Stimulated activated CD4-positive, alpha-beta T cell treated with anti-CD3 and anti-CD28 coated beads, TNF-alpha, amount 100 ng/mL, for 48 hours (primary cell): ENCODE results near the gene TTLL5.

Experiments
- DNase-seq, 3 donors: peaks; one replicate each; pipeline ENCODE4 v3.0.0-alpha.2; 2020; ENCODE audit warnings: low read depth in 3 of 3

Gene TTLL5

GRCh38 chr14:75968456-75968855, 307.4 kb downstream of the TTLL5 start:
- no peak for DNase-seq

GRCh38 chr14:75969126-75969525, 308.1 kb downstream of the TTLL5 start:
- no peak for DNase-seq

- no peak for DNase-seq
These were observed 308.8 kb downstream of the TTLL5 start for GRCh38 chr14:75969891-75970290.

- DNase-seq = no peak
These were observed 309.9 kb downstream of the TTLL5 start for GRCh38 chr14:75970989-75971388.

GRCh38 chr14:75971509-75971908, 310.5 kb downstream of the TTLL5 start:
- DNase-seq = no peak

GRCh38 chr14:75972801-75973421, 311.9 kb downstream of the TTLL5 start:
- no peak for DNase-seq

GRCh38 chr14:75976826-75977581, 316.0 kb downstream of the TTLL5 start:
- DNase-seq = no peak

- DNase-seq = no peak
These were observed 316.5 kb downstream of the TTLL5 start for GRCh38 chr14:75977582-75977943.

GRCh38 chr14:75978249-75978731, 317.2 kb downstream of the TTLL5 start:
- DNase-seq = no peak

- no peak for DNase-seq
These were observed 318.1 kb downstream of the TTLL5 start for GRCh38 chr14:75979071-75979571.

- no peak for DNase-seq
These were observed 318.9 kb downstream of the TTLL5 start for GRCh38 chr14:75979648-75980565.

- DNase-seq = no peak
These were observed 319.8 kb downstream of the TTLL5 start for GRCh38 chr14:75980856-75981255.

GRCh38 chr14:75981426-75982265, 320.6 kb downstream of the TTLL5 start, which contains the start of gene TGFB3:
TGFB3 (minus strand) TSS chr14:75981995; CDS start chr14:75980893, 1,102 bp downstream.
- peak in 2 of 3 donors; percentile 15 to 24 for DNase-seq

- peak; percentile 48 to 68 (median 53) for DNase-seq
These were observed 321.4 kb downstream of the TTLL5 start for GRCh38 chr14:75982266-75983018.

- DNase-seq = no peak
These were observed 321.9 kb downstream of the TTLL5 start for GRCh38 chr14:75983019-75983358.

- DNase-seq = no peak
These were observed 323.6 kb downstream of the TTLL5 start for GRCh38 chr14:75984674-75985073.

- DNase-seq = peak; percentile 79 to 93 (median 82)
These were observed 324.8 kb downstream of the TTLL5 start, which contains the start of gene IFT43 for GRCh38 chr14:75985618-75986438. IFT43 (plus strand) TSS chr14:75985763; CDS start chr14:75985787, 24 bp downstream.

GRCh38 chr14:75986439-75986765, 325.4 kb downstream of the TTLL5 start:
- no peak for DNase-seq

- no peak for DNase-seq
These were observed 326.3 kb downstream of the TTLL5 start for GRCh38 chr14:75987201-75987970.
